ENCODE results near the gene ALK.

Gene ALK

DNA sequence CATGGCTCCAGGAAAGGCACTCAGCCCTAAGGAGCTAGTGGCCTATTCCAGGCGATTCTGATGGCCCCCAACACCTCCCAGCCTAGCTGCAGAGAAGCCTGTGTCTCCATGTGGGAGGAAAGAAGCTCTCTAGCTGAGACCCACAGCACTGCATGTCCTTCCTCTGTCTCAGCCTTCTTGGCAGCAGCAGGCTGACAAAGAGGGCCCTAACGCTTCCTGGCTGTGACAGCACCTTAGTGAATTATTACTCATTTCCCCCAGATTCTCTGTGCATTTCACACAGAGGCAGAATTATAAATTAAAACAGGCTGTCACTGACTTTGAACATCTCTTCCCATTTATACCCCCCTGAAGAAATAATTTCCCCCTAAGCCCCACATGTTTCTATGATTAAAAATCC, 599.4 kb downstream of the ALK start:
- H3K36me3 ChIP-seq (ENCODE audit: control insufficient read depth in 2 of 2, insufficient read depth in 1 of 2, low read length in 2 of 2), result no peaks in the 10 kb centered on the region
- H3K4me3 ChIP-seq (ENCODE audit: low read depth, low read length), result no peak overlapping the region
- no peak for TF ChIP-seq ZNF16 (tag by site-specific recombination; IDR thresholded peaks at IDR 0.05; ENCODE audit: low read depth)
- no peak for TF ChIP-seq ZNF501 (tag by site-specific recombination; IDR thresholded peaks at IDR 0.05)
- no peak for TF ChIP-seq OVOL3 (tag by site-specific recombination; IDR thresholded peaks at IDR 0.05)
- no peak for TF ChIP-seq ZNF747 (tag by site-specific recombination; IDR thresholded peaks at IDR 0.05)
- TF ChIP-seq ZNF600 (tag by site-specific recombination; IDR thresholded peaks at IDR 0.05), result no peak
- no peak for TF ChIP-seq ZNF621 (tag by site-specific recombination; IDR thresholded peaks at IDR 0.05)
- TF ChIP-seq ZNF140 (tag by site-specific recombination; IDR thresholded peaks at IDR 0.05), result no peak
- TF ChIP-seq ZNF133 (tag by site-specific recombination; IDR thresholded peaks at IDR 0.05), result no peak
- TF ChIP-seq, protein P1, sequence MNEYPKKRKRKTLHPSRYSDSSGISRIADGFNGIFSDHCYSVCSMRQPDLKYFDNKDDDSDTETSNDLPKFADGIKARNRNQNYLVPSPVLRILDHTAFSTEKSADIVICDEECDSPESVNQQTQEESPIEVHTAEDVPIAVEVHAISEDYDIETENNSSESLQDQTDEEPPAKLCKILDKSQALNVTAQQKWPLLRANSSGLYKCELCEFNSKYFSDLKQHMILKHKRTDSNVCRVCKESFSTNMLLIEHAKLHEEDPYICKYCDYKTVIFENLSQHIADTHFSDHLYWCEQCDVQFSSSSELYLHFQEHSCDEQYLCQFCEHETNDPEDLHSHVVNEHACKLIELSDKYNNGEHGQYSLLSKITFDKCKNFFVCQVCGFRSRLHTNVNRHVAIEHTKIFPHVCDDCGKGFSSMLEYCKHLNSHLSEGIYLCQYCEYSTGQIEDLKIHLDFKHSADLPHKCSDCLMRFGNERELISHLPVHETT (tag by site-specific recombination; IDR thresholded peaks at IDR 0.05), result no peak
- TF ChIP-seq ZNF837 (tag by site-specific recombination; IDR thresholded peaks at IDR 0.05), result no peak
- no peak for TF ChIP-seq ZNF362 (tag by site-specific recombination; IDR thresholded peaks at IDR 0.05)
- no peak for TF ChIP-seq KLF8 (tag by site-specific recombination; IDR thresholded peaks at IDR 0.05)
- TF ChIP-seq ZNF558 (tag by site-specific recombination; IDR thresholded peaks at IDR 0.05), result no peak
- no peak for TF ChIP-seq ZNF555 (tag by site-specific recombination; conservative IDR thresholded peaks at IDR 0.05)
- no peaks in the 10 kb centered on the region for H3K4me1 ChIP-seq (ENCODE audit: control insufficient read depth, insufficient read depth, low read length)
- no peak overlapping the region for H3K27ac ChIP-seq (ENCODE audit: extremely low read depth, low read depth, low read length)
- H3K9me3 ChIP-seq (ENCODE audit: control insufficient read depth, insufficient read depth, low read depth, low read length), result no peaks in the 10 kb centered on the region
- ChIA-PET CTCF (no interaction called here), POLR2A (interaction anchor here (0.7 kb wide), 1 partner anchor 498 kb away, joined by 3 read pairs; no protein-coding TSS in a partner anchor)

DNA sequence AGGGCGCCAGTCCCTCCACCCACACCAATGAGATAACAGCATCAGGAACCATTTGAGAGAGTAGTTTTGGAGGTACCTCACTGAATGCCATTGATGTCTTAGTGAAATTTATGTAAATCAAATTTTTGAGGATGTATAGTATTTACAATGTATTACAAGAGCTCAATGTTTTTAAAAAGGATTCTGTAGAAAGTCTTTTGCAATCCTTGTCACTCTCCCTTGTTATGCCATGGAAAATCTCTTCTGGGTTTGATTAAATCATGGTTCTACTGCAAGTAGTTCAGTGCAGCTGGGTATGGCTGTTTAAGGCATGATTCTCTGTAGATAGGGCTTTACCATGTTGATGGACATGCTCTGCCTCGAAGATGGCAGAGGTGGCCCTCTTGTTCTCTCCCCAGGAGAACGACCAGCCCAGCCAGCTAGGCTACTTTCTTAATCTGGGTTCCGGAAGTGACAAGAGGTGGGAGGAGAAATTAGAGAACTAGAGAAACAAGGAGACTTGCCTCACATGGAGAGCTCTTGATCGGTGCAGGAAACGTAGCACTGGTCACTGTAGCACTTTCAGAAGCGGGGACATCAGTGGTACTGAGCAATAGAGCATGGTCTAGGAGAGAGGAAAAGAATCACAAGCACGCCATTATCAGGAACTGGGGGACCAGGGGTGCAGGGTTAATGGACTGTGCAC, 603.4 kb downstream of the ALK start:
- ChIA-PET POLR2A (no interaction called here), CTCF (interaction anchor here (0.6 to 1.8 kb wide), 3 partner anchors 9 to 44 kb away, joined by 3 to 8 read pairs (median 4); no protein-coding TSS in a partner anchor)
- Histone ChIP-seq H3K9me3 (ENCODE audit: control insufficient read depth, insufficient read depth, low read depth, low read length) (no peaks in the 10 kb centered on the region), H3K4me1 (ENCODE audit: control insufficient read depth, insufficient read depth, low read length) (no peaks in the 10 kb centered on the region; the same call in 1 of the 2 replicates), H3K27ac (ENCODE audit: extremely low read depth, low read depth, low read length) (no peak overlapping the region), H3K36me3 (ENCODE audit: control insufficient read depth in 2 of 2, insufficient read depth in 1 of 2, low read length in 2 of 2) (no peaks in the 10 kb centered on the region), H3K4me3 (ENCODE audit: low read depth, low read length) (no peak overlapping the region)
- TF ChIP-seq AEBP2 (tag by site-specific recombination; IDR thresholded peaks at IDR 0.05; ENCODE audit: borderline replicate concordance) (no peak), MYNN (tag by site-specific recombination; IDR thresholded peaks at IDR 0.05; ENCODE audit: borderline replicate concordance) (no peak), BCL11A (tag by site-specific recombination; IDR thresholded peaks at IDR 0.05; ENCODE audit: low read depth) (no peak)

DNA sequence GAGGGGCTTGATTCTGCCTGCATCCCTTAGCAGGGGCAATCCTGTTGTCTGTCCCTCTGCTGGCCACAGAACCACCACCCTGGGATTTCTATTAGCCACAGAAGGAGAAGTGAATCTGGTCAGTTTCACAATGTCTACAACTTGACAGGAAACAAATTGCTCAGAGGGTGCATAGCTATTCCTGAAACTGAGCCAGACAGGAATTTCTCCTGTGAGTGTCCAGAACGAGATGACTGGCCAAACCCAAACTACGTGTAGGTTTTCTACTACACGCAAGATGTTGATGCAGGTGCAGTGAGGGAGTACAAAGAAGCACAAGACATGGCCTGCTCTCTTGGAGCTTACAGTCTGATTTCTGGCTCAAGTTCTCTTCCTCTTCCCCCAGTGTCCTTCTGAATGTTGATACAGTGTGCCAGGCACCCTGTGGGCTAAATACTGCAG, 604.3 kb downstream of the ALK start:
- CTCF ChIA-PET, result interaction anchor here (0.8 to 1.8 kb wide), 3 partner anchors 8 to 78 kb away, joined by 3 to 8 read pairs (median 4); no protein-coding TSS in a partner anchor

More for the DNA sequence above, 604.3 kb downstream of the ALK start:
- TF ChIP-seq, protein P1 (tag by site-specific recombination; IDR thresholded peaks at IDR 0.05), result no peak
- TF ChIP-seq GLIS1 (tag by site-specific recombination; IDR thresholded peaks at IDR 0.05), result no peak
- no peak for TF ChIP-seq ZNF600 (tag by site-specific recombination; IDR thresholded peaks at IDR 0.05)
- no peak for TF ChIP-seq ZSCAN16 (tag by site-specific recombination; IDR thresholded peaks at IDR 0.05)
- no peak for TF ChIP-seq ZNF155 (tag by site-specific recombination; IDR thresholded peaks at IDR 0.05)
- TF ChIP-seq ZNF664 (tag by site-specific recombination; IDR thresholded peaks at IDR 0.05), result no peak
- H3K27ac ChIP-seq (ENCODE audit: extremely low read depth, low read depth, low read length), result no peak overlapping the region
- H3K4me3 ChIP-seq (ENCODE audit: low read depth, low read length), result no peak overlapping the region
- H3K36me3 ChIP-seq (ENCODE audit: control insufficient read depth in 2 of 2, insufficient read depth in 1 of 2, low read length in 2 of 2), result no peaks in the 10 kb centered on the region
- no peaks in the 10 kb centered on the region for H3K9me3 ChIP-seq (ENCODE audit: control insufficient read depth, insufficient read depth, low read depth, low read length)
- POLR2A ChIA-PET, result no interaction called here
- H3K4me1 ChIP-seq (ENCODE audit: control insufficient read depth, insufficient read depth, low read length), result no peaks in the 10 kb centered on the region; the same call in 1 of the 2 replicates

All from HEK293 (cell line).